AML-193 (cell line): Measurements from ENCODE around the gene TRANK1.
"Not testable (repeated sequence)": the region's sequence is repeated elsewhere in the genome, so short reads cannot be mapped to it uniquely, and the experiment has no call there.

Experiments used
- DNase-seq, 2 experiments: peaks; one replicate each; lab custom pipeline; 2025; lab: John Stamatoyannopoulos, UW

Gene TRANK1

DNA sequence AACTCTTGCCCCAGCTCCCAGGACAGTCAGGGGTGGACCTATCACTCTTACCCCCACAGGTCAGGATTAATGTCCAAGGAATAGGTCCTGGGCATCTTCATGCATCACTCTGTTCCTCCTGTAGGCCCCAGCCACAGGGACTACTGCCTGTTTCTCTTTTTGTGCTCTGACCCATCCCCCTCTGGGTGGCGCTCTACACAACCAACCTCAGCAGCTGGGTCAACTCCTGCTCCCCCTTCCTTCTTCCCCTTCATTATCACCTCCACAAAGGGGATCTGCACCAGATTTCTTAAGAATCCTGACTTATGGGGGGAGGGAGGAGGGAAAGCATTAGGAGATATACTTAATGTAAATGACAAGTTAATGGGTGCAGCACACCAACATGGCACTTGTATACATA is 12.2 kb upstream of the TRANK1 start:
- no peak for DNase-seq

DNA sequence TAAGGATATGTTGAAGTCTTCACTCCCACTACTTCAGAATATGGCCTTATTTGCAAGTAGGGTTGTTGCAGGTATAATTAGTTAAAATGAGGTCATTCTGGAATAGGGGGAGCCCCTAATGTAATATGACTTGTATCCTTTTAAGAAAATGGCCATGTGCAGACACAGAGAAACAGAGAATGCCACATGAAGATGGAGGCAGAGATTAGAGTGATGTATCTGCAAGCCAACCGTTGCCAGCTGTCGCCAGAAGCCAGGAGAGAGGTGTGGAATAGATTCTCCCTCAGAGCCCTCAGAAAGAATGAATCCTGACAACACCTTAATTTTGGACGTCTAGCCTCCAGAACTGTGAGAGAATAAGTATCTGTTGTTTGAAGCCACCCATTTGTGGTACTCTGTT is 11.3 kb upstream of the TRANK1 start:
- DNase-seq = no peak

DNA sequence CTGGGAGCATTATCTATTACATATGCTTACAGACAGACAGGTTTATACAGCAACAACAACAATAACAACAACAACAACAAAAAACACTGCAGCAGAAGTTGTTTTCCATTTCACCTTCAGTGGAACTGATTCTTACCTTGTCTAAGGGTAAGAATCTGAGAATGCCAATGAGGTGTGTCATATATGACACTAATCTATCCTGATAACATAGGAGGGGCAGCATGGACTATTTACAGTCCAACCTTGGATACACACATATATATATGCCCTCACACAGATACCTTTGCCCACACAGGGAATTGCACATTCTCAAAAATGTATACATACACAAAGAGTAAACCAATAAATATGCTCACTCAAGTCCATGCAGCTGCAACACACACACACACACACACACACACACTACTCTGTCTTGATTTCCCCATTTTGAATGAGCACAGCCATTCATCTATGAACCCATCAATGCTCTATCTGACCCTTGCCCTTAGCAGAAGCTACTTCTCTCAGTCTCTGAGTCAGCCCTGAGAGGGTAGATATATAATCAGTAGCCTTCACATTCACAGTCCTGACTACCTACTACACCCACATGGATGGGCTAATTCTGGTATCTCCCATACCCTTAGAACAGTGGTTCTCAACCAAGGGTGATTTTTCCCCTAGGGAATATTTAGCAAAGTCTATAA is 9.7 kb upstream of the TRANK1 start:
- DNase-seq = no peak

DNA sequence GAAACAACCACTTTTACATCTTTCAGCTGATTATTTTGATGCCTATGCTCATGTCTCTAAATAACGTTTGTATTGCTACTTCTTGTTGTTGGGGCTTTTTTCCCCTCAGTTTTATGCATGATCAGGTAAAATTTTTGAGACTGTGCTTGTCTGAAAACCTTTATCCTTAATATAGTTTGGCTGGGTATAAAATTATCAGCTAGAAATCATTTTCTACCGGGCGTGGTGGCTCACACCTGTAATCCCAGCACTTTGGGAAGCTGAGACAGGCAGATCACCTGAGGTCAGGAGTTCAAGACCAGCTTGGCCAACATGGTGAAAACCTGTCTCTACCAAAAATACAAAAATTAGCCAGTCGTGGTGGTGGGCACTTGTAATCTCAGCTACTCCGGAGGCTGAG is 3.0 kb upstream of the TRANK1 start:
- not testable (repeated sequence) for DNase-seq

DNA sequence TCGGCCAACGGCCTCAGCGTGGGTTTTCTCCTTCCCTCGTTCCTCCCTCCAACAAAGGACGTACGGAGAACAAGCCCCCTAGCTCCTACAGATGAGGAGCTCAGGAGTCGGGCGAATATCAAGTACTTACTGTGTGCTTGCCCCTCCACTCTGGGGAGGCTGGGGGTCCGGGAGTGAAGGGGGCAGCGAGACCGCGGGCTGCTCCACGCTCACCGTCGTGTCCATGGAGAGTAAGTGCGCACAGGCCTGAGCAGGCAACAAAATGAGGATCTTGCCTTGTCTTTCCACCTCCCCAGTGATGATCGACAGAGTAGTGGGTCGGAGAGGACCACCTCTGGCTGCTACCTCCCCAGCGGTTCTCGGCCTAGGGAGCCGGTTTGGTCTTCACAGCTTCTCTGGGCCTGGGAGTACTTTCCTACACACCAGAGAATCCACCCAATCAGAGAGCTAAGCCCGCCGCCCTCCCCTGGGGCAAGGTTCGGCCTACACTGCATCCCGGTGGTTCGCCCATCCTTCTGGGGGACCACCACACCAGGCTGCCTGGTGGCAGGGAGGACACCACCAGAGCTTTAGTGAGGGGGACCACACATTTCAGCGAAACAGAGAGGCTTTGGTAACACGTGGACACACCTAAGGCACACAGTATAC is 603 bp upstream of the TRANK1 start:
- DNase-seq = no peak

DNA sequence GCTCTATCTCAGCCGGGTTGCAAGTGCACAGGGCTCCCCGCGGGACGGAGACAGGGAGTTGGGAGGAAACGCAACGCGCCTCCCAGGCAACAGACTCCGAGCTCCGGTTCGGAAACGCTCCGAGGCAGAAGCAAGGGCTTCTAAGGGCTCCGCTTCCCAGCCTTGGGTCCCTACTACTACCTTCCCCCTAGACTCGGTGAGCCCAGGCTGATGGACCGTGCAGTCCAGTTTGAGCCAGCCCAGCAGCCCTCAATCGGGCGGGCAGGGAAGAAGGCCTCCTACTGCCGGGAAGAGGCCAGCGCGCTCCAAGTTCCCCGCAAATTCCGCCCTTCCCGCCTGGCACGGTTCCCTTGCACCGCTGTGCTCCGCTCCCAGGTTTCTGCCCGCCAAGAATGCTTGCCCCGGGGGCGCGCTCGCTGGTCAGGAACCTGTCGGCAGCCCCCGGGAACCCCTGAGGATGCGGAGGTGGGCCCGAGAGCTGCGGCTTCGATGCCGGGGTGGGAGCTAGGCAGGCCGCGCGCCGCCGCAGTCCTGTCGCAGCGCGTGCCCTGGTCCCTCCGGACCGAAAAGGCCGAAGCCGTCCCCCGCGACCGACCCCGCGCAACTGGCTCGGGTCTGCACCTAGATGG is 728 bp downstream of the TRANK1 start:
- DNase-seq = peak in 1 of 2 experiments; percentile 47

DNA sequence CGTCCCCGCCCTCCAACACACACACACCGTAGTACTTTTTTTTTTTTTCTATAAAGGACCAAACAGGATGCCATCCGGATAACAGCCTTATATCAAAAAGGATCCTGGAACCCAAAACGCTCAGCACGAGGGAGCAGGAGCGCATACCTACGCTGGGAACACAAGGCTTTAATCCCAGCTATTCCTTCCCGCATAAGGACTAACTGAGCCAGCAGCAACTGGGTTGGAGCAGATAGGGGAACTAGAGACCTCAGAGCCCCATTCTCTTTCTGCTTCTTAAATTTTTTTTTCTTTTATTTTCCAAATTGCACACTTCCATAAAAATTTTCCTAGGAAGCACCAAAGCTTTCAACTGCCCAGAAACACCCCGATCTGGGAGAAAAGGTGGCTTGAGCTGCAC is 1.3 kb downstream of the TRANK1 start:
- peak in 1 of 2 experiments; percentile 47 for DNase-seq

DNA sequence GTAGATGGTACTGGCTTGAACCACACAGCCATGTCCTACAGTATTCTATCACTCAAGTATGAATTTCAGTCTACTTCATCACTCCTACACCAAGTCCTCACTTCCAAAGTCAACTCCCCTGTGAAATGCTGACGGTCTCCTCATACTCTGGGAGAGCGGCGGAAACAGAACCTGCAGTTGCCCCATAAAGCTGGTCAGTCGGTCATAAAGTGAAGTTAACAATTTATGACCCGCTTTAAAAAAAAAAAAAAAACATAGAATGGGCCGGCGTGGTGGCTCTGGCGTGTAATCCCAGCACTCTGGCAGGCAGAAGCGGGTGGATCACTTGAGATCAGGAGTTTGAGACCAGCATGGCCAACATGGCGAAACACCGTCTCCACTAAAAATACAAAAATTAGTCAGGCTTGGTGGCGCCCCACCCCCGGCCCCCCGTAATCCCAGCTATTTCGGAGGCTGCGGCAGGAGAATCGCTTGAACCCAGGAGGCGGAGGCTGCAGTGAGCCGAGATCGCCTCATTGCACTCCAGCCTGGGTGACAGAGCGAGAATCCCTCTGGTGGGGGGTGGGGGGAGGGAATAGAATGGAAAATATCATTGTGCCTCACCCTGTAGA is 2.1 kb downstream of the TRANK1 start:
- no peak for DNase-seq

DNA sequence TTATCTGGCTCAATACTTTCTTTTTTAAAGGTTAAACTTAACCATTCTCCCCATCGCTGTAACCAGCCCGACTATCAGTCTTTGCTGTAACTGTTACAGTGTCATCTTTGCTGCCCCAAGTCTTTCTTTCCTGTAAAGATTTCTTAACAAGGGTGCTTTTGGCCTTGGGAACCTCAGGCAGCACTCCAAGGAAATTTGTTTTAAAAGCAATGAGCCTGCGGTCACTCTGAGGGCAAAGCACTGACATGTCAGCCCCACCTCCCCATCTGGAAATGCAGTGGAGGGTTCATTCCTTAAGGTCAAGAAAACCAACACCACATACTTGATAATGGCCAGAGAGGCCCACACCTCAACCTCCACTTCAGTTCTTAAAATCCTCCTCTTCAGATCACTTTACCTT is 3.2 kb downstream of the TRANK1 start:
- no peak for DNase-seq

DNA sequence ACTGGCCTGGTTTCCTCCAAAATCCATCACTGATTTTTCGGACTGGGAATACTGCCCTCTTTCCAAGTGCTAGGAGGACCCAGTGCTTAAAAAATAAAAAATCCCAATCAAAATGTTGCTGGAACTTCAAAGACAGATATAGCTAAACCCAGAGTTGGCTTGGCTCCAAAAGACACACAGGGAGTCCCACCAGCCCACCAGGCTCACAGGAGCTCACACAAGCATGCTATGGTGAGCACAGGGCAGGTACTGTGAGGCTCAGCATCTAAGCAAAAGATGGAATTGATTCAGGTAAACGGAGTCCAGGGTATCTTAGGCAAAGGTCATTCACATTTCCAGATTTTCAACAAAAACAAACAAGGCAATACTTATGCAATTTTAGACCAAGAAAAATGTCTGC is 3.7 kb downstream of the TRANK1 start:
- no peak for DNase-seq

DNA sequence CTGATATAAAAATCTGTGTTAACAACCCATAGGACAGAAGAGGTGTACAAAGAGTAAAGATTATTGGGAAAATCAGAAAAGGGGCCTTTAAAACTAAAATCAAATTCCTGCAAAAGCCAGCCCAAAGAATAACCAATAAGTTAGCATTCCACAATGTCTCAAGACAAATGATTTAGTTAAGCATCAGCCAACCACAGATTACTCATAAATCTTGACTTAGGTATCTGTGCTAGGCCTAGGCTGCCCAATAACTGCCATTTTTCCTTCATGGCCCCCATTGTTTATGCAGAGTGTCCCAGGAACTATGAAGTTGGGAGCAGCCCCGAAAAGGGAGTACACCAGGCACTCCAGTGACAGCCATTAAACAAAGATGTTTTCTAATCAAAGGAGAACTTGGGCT is 7.4 kb downstream of the TRANK1 start:
- no peak for DNase-seq

DNA sequence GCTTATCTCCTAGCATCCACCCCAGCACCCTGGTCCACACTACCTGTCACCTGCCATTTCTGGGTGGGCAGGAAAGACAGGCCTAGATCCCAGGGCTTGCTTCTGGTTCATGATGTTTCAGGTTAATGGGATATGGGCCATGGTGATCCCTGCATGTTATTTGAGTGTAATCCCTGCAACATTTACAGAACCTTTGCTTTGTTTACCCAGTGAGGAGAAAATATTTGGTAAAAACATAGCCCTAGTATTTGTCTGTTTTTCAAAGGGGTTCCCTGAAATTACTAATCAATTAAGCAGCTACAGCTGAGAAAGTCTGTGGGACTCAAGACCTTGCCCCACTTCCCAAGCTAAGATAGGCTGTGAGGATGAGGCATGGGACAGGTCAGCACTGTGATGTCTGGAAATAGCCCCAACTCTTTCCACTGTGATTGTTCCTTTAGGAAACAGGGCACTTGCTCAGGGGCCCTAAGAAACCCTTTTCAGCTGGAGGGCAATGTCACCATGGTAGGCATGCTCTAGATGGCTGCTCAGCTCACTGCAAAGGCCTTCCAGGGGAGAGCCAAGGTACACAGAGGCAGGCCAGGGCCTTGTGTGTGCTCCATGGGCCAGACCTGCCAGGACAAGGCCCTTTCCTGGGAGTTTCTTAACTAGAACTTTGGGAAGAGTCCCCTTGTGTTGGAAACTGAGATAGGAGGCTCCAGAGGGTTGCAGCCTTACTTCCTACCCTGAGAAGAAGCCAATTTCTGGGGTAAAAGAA is 11.1 kb downstream of the TRANK1 start:
- DNase-seq = no peak

DNA sequence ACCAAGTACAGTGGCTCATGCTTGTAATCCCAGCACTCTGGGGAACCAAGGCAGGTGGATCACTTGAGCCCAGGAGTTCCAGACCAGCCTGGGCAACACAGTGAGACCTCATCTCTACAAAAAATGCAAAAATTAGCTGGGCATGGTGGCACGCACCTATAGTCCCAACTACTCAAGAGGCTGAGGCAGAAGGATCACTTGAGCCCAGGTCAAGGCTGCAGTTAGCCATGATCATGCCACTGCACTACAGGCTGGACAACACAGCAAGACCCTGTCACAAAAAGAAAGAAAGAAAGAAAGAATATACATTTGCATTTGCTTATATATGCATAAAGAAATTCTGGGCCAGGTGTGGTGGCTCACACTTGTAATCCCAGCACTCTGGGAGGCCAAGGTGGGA is 13.4 kb downstream of the TRANK1 start:
- not testable (repeated sequence) for DNase-seq

DNA sequence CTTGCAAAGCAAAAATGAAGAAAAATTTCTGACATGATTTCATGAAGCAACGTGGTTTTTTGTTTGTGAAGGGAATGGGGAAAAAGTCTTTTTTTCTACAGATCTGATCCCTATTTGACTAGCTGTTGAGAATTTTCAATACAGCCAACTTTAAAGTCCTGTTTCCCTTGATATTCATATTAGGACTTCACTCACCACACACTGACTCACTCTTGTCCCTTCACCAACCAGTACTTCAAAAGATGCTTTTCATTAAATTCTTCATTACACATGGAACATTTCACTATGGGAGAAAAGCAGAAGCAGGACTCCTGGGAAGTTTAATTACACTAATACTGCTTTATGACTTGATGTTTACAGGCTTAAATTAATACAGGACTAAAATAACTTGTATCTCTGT is 16.6 kb downstream of the TRANK1 start:
- no peak for DNase-seq

DNA sequence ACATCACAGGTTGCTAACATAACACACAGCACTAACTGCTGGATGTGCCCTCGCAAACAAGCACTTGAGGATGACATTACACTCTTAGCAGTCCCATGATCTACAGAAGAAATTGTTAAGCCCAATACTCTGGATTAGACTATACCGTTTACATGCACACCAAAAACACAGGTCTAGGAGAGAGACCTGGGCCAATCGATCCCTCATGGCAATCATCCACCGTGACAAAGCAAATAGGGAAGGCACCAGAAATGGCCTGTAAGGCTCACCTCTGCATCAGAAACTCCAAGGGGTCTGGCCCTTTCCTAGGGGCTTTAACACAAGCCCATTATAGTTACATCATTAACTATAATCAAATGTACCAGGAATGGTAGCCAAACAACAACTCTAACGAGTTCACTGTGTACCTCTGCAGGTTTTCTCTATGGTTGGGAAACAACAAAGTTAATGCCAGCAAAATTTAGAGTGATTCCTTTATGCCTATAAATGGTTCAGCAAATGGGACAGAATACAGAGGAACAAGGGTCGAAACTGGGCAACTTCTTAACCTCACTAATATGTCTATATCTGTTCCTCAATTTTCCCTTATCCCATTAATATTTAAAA is 18.5 kb downstream of the TRANK1 start:
- no peak for DNase-seq

DNA sequence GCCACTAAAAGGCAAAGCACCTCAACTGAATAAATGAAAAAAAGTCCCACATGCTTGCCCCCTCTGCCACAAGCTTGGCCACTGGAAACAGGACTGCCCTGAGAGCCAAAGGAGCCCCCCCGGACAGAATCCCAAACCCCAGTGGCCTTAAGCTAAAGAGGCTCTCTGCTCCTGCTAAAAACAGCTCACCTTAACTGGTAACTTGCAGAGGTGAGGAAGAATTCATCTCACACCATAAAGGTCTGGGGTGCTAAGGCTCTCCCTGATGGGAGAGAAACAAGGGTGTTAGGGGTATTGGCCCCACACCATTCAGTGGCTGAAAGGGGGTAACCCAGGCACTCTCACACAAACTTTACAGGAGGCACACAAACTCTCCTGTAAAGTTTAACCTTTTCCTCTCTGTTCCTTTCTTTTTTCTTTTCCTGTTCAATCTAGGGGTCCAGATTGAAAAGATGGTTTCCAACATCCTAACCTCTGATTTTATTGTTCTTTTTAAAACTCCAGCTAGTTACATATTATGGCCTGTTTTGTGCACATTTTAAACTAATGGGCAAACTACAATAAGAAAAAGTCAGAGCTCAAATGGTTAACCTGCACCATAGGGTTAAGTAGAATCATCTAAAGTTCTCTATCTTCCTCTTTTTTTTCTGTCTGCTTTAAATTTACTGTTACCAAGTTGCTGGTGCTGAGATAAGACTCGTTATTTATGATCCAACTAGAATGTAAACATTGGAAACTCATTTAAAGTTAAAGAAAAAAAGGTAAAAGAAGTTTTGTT is 19.9 kb downstream of the TRANK1 start:
- no peak for DNase-seq

DNA sequence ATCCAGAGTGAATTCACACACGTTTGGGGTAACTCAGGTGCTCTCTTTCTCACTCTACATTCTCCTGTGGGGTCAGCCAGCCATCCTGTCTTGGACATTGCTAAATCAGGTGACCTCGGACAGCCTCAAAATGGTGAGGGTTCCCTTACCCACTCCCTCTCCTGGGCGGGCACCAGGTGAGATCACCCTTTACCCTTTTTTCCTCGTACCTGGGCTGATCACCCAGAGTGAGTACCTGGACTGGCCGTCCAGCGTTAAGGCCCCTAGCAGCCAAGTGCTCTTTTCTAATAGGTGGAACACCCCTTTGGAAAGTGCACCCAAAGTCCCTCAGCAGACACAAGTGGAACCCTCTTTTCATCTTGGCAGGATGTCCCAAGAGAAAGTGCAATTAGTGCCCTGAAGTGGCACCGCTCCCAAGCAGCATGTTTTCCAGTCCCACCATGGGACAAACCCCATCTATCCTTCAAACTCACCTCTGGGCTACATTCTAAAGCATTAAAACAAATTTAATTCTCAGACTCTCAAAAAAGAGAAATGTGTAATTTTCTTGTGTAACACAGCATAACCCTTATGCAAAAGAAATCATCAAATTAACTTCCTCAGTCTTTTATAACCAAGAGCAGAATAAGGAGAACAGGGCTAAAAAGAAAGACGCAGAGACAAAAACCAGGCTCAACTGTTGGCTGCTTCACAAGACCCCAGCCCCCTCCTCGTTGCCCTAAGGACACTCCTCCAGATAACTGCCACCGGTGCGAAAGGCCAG is 20.7 kb downstream of the TRANK1 start:
- no peak for DNase-seq

DNA sequence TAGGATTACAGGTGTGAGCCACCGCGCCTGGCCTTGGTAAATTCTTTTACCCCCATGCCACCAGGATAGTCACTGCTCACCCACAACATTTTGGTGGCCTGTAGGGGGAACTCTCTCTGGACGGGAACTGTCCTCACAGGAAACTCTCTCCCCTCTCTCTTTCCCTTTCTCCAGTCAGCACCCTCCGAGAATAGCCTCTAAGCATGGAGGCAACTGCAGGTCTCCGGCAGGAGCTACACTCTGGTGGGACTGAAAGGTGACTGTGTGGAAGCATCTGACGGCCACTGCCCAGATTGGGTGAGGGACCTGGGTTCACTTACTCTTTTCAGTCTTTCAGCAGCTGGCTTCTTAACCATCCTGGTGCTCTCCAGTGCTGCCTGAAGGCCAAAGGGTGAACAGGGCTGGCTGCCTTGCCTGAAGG is 21.3 kb downstream of the TRANK1 start:
- no peak for DNase-seq

DNA sequence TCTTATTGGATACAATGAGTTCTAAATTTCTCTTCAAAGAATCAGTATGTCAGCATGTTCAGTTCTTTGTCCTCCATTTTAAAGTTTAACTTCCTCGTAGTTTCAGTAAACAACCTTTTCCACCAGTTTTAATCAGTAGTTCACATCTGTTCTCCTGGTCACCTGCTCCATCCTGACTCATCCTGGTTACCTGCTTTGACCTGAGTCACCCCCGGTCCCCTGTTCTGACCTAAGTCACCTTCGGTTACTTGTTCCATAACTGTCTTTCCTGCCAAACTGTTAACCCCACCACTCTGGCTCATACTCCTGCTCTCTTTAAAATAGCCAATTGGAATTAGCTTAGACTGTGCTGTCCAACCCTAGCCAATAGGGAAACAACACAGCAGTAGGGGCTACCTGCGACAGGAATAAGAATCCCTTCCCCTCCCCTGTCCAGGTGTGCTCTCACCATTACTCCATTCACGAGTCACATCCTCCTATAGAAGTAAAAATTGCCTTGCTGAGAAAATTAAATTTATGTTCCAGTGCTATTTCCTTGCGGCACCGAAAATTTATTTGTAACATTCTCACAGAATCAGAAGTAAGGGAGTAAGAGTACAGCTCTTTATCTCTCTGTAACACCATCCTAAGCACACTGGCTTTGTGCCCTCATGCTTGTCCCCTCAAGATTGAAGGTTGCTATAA is 23.8 kb downstream of the TRANK1 start:
- no peak for DNase-seq
